Activated T-cell treated with anti-CD3 and anti-CD28 coated beads, Interleukin-2, amount 50 U/mL, for 24 hours (primary cell): ENCODE results near the gene TFE3.
A peak's percentile ranks its signal among the peaks of the same experiment; 100 is the strongest.

Experiments
- DNase-seq: peaks from one replicate; pipeline ENCODE4 v3.0.0-alpha.2; 2020
- H3K27ac Mint-ChIP-seq: 2 replicates; pipeline ENCODE4 v1.8.0; 2020; ENCODE audit warnings: mild to moderate bottlenecking, mixed read lengths
- H3K27me3 Mint-ChIP-seq: 2 replicates; pipeline ENCODE4 v1.8.0; 2020; ENCODE audit warnings: mixed read lengths
- H3K36me3 Mint-ChIP-seq: 2 replicates; pipeline ENCODE4 v1.8.0; 2020; ENCODE audit warnings: low read depth, mixed read lengths
- H3K4me1 Mint-ChIP-seq: 2 replicates; pipeline ENCODE4 v1.8.0; 2020; ENCODE audit warnings: low read depth, mixed read lengths
- H3K4me3 Mint-ChIP-seq: 2 replicates; pipeline ENCODE4 v1.8.0; 2020; ENCODE audit warnings: mild to moderate bottlenecking, moderate library complexity, mixed read lengths
- H3K9me3 Mint-ChIP-seq: 2 replicates; pipeline ENCODE4 v1.8.0; 2020; ENCODE audit warnings: mixed read lengths

Gene TFE3

GRCh38 chrX:49043987-49044281, 777 bp upstream of the TFE3 start:
- Mint-ChIP-seq H3K27me3 (peaks cover 12% of the 10 kb centered on the region), H3K36me3 (peaks cover 18% of the 10 kb centered on the region), H3K4me1 (peaks cover 33% of the 10 kb centered on the region), H3K27ac (peak overlapping the region; percentile 87), H3K4me3 (peak overlapping the region; percentile 92), H3K9me3 (no peaks in the 10 kb centered on the region)
- DNase-seq = no peak

- peaks cover 28% of the 10 kb centered on the region for H3K36me3 Mint-ChIP-seq
- no peak for DNase-seq
- peaks cover 12% of the 10 kb centered on the region for H3K27me3 Mint-ChIP-seq
Measured at GRCh38 chrX:49042581-49043219, 457 bp downstream of the TFE3 start.

DNA sequence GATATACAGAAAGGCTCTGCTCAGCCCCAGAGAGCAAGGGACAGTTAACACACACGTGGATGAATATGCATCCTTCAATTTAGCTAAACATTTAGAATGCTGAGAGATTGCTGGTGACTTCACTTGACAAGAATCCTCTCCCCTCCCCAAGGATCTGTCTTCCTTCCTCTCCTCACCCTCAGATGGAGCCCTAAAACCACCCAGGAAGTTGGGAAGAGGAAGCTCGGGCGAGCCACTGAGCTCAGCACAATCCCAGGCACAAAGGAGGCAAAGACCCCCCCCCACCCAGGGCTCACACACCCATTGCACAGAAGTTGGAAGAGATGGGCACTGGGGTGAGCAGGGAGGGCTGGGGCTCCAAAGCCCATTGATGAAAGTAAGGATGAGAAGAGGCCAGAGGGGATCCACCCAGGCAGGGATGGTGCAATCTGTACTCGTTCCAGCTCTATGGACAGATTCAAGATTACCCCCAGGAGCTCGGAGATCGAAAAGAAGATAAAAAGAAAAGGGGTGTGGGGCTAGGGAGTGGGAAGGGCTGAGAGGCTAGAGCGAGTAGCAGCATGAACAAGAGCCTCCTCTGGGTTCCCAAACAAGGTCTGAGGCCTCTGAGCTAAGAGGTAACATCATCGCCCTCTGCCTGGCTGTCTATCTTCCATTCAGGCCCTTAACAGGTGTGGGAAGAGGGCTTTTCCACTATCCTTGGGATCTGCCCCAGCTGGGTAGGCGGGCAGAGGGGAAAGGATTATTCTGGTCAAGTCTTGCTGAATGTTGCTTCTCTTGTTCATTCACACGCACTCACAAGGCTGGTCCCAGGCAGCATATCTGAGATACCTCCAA, 1.2 kb downstream of the TFE3 start:
- Mint-ChIP-seq H3K4me1 (peaks cover 33% of the 10 kb centered on the region), H3K27me3 (peaks cover 12% of the 10 kb centered on the region), H3K9me3 (no peaks in the 10 kb centered on the region), H3K27ac (peak overlapping the region; percentile 95), H3K36me3 (peaks cover 33% of the 10 kb centered on the region), H3K4me3 (peak overlapping the region; percentile 92)
- peak; percentile 38 for DNase-seq

More at GRCh38 chrX:49042581-49043219, 457 bp downstream of the TFE3 start:
- Mint-ChIP-seq H3K4me1 (peaks cover 33% of the 10 kb centered on the region), H3K27ac (peak overlapping the region; percentile 95), H3K4me3 (peak overlapping the region; percentile 92), H3K9me3 (no peaks in the 10 kb centered on the region)

GRCh38 chrX:49040376-49040955, 2.7 kb downstream of the TFE3 start:
- no peak for DNase-seq
- Mint-ChIP-seq H3K36me3 (peaks cover 36% of the 10 kb centered on the region), H3K27me3 (peaks cover 12% of the 10 kb centered on the region), H3K27ac (peak overlapping the region; percentile 88), H3K9me3 (no peaks in the 10 kb centered on the region), H3K4me3 (peak overlapping the region; percentile 92), H3K4me1 (peaks cover 33% of the 10 kb centered on the region)

DNA sequence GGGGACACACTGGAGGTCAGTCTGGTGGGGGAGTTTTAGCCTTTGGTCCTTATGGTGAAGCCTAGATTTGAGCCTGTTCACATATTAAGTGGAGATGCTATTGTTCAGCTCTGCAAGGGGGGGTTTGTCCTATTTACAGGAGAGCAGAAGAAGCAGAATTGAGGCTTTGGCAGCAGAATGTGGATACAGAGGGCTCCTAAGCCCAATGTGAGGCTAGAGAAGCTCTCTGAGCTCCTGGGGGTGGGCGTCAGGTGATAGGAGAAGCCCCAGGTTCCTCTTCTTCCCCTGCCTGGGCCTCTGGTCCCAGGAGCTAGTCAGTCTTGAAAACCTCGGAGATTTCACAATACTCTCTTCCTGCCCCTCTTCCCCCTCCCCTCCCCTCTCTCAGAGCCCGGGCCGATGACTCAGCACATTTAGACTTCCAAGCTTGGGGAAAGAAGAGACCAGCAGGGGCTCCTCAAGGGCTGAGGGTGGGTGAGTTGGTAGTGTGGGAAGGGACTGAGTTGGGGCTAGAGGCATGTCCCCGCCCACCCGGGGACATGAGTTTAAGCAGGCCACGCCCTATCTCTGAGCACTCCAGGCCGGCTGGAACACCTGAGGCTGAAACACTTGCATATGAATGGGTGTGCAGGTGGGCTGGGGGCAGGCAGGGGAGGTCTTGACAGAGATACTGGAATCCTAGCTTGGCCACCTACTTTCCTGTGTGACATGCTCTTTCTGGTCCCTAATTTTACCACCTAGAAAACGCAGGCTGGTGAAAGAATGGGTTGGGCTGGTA, 3.4 kb downstream of the TFE3 start:
- H3K27ac Mint-ChIP-seq = peak overlapping the region; percentile 88
- H3K27me3 Mint-ChIP-seq = peaks cover 12% of the 10 kb centered on the region
- H3K9me3 Mint-ChIP-seq = no peaks in the 10 kb centered on the region
- peak overlapping the region; percentile 56 for H3K4me3 Mint-ChIP-seq
- DNase-seq = peak; percentile 63
- H3K36me3 Mint-ChIP-seq = peaks cover 38% of the 10 kb centered on the region
- H3K4me1 Mint-ChIP-seq = peaks cover 33% of the 10 kb centered on the region

- no peaks in the 10 kb centered on the region for H3K9me3 Mint-ChIP-seq
- no peak overlapping the region for H3K4me3 Mint-ChIP-seq
- H3K36me3 Mint-ChIP-seq = peaks cover 56% of the 10 kb centered on the region
- no peak for DNase-seq
- H3K27me3 Mint-ChIP-seq = peaks cover 8% of the 10 kb centered on the region
- no peak overlapping the region for H3K27ac Mint-ChIP-seq
- peaks cover 26% of the 10 kb centered on the region for H3K4me1 Mint-ChIP-seq
Measured at GRCh38 chrX:49037883-49038475, 5.2 kb downstream of the TFE3 start.

DNA sequence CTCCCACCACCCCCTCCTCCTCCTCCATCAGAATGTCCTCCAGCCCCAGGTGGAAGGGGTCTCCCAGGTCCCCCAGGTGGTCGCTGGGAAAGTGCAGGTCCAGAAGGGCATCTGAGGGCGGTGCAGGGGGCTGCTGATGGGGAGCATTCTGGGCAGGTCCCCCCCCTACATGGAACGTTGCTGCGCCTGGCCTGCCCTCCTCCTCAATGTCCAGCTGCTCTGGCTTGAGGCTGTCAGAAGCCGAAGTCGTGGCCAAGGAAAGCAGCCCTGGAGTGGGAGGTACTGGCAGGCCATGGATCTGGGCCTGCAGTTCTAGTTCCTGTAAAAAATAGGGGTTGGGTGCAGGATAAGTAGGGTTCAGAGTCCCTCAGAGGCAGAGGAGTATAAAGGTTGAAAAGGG, 12.9 kb downstream of the TFE3 start:
- H3K4me1 Mint-ChIP-seq = no peaks in the 10 kb centered on the region
- H3K9me3 Mint-ChIP-seq = no peaks in the 10 kb centered on the region
- peaks cover 43% of the 10 kb centered on the region for H3K36me3 Mint-ChIP-seq
- H3K4me3 Mint-ChIP-seq = no peak overlapping the region
- no peak for DNase-seq
- H3K27me3 Mint-ChIP-seq = no peaks in the 10 kb centered on the region
- no peak overlapping the region for H3K27ac Mint-ChIP-seq

GRCh38 chrX:49029876-49030275, 13.3 kb downstream of the TFE3 start:
- Mint-ChIP-seq H3K9me3 (no peaks in the 10 kb centered on the region), H3K27me3 (no peaks in the 10 kb centered on the region), H3K36me3 (peaks cover 41% of the 10 kb centered on the region), H3K27ac (no peak overlapping the region), H3K4me3 (no peak overlapping the region), H3K4me1 (no peaks in the 10 kb centered on the region)
- DNase-seq = no peak

DNA sequence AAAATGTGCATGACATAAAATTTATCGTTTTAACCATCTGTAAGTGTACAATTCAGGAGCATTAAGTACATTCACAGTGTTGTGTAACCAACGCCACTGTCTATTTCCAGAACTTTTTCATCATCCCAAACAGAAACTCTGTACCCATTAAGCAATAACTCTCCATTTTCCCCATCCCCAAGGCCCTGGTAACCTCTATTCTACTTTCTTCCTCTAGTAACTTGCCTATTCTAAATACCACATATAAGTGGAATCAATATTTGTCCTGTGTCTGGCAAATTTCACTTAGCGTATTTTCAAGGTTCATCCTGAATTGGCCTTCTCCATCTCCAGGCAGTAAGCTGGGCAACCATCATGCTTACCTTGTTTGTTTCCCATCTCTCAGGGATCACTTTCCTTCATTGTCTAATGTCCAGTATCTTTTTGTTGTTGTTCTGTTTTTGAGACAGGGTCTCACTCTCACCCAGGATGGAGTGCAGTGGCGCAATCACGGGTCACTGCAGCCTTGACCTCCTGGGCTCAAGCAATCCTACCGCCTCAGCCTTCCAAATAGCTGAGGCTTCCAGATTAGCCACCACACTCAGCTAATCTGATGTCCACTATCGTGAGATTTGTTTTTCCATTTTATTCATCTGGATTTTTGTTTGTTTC, 23.4 kb downstream of the TFE3 start:
- no peak for DNase-seq
- peaks cover 1% of the 10 kb centered on the region for H3K4me1 Mint-ChIP-seq
- no peak overlapping the region for H3K4me3 Mint-ChIP-seq
- peaks cover under 1% of the 10 kb centered on the region for H3K36me3 Mint-ChIP-seq
- peaks cover 9% of the 10 kb centered on the region for H3K27me3 Mint-ChIP-seq
- H3K9me3 Mint-ChIP-seq = no peaks in the 10 kb centered on the region
- no peak overlapping the region for H3K27ac Mint-ChIP-seq

DNA sequence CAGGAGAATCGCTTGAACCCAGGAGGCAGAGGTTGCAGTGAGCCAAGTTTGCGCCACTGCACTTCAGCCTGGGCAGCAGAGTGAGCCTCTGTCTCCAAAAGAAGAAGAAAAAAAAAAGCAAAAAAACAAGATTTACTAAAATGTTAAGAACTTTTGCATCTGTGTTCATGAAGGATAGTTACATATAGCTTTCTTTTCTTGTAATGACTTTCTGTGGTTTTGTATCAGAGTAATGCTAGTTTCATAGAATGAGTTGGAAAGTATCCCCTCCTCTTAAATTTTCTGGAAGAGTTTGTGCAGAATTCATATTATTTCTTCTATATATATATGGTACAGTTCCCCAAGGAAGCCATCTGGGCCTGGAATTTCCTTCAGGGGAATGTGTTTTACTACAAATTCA, 24.1 kb downstream of the TFE3 start:
- peaks cover 1% of the 10 kb centered on the region for H3K4me1 Mint-ChIP-seq
- no peaks in the 10 kb centered on the region for H3K36me3 Mint-ChIP-seq
- H3K27me3 Mint-ChIP-seq = peaks cover 9% of the 10 kb centered on the region
- H3K4me3 Mint-ChIP-seq = no peak overlapping the region
- H3K27ac Mint-ChIP-seq = no peak overlapping the region
- H3K9me3 Mint-ChIP-seq = no peaks in the 10 kb centered on the region
- DNase-seq = no peak

DNA sequence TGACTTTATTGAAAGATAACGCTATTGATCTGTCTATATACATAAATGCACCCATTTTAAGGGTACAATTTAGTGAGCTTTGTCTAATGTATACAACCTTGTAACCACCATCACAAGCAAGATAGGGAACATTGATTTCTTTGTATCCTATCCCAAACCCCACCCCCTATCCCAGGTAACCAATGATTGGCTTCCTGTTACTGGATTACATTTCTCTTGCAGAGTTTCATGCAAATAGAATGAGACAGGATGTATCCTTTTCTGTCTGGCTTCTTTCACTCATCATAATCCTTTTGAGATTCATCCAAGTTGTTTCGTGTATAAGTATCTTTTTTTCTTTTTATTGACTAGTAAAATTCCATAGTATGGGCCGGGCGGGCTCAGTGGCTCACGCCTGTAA, 39.5 kb downstream of the TFE3 start:
- H3K4me3 Mint-ChIP-seq = no peak overlapping the region
- DNase-seq = no peak
- no peaks in the 10 kb centered on the region for H3K9me3 Mint-ChIP-seq
- no peak overlapping the region for H3K27ac Mint-ChIP-seq
- peaks cover 22% of the 10 kb centered on the region for H3K4me1 Mint-ChIP-seq
- H3K27me3 Mint-ChIP-seq = no peaks in the 10 kb centered on the region
- H3K36me3 Mint-ChIP-seq = peaks cover 16% of the 10 kb centered on the region

GRCh38 chrX:49002091-49002935, 40.8 kb downstream of the TFE3 start, which contains the start of gene GRIPAP1:
Gene GRIPAP1 (minus strand): TSS chrX:49002264. CDS start chrX:49002229, 35 bp downstream.
- DNase-seq = peak; percentile 81
- H3K27ac Mint-ChIP-seq = peak within 1 kb of the TSS; percentile 96
- H3K36me3 Mint-ChIP-seq = peaks cover 28% of the 10 kb centered on the region
- peak within 1 kb of the TSS; percentile 96 for H3K4me3 Mint-ChIP-seq
- H3K27me3 Mint-ChIP-seq = peaks cover 7% of the 10 kb centered on the region
- H3K4me1 Mint-ChIP-seq = peaks cover 31% of the 10 kb centered on the region
- no peaks in the 10 kb centered on the region for H3K9me3 Mint-ChIP-seq

- Mint-ChIP-seq H3K27me3 (peaks cover 10% of the 10 kb centered on the region), H3K9me3 (no peaks in the 10 kb centered on the region), H3K4me1 (peaks cover 31% of the 10 kb centered on the region), H3K36me3 (peaks cover 36% of the 10 kb centered on the region), H3K27ac (peak overlapping the region; percentile 96), H3K4me3 (peak overlapping the region; percentile 96)
- no peak for DNase-seq
Measured at GRCh38 chrX:49001521-49002090, 41.6 kb downstream of the TFE3 start.
